Left cardiac atrium (tissue), 4 donors: ENCODE measurements around the gene MSI2. TPM values are rescaled to one million over a fixed set of nuclear protein-coding genes. Genes with fewer than 3 reads are reported as not detected.

Experiments used
- ATAC-seq, 2 donors: fragments of 200-7000 bp; cut with Tn5 transposase; one replicate each; pipeline ENCODE4 v1.9.1; 2020; ENCODE audit warnings: mild to moderate bottlenecking in 2 of 2, moderate library complexity in 2 of 2
- DNase-seq: peaks from one replicate; pipeline ENCODE4 v3.0.0-alpha.2; 2020
- intact Hi-C, 2 donors: fragments of 100-400 bp; cut with DNase I; formaldehyde crosslinking; loops; one replicate each; pipeline versions ENCODE4 v1.14.1 to v1.15.1; 2022 to 2023
- total RNA-seq, 2 donors: library from RNA; stranded (reverse); fragmentation: NEBNext Ultra II Directional; extraction: Animal tissue kit (Norgen Biotek cat#: 25700); gene quantifications; one replicate each; pipeline ENCODE4 v1.2.1, GENCODE V29; 2021
- donor health status: DM: no; HTN: yes; CAD: no.
- donor health status: DM: no; HTN: yes; CAD: no; lungs with severe emphysema.
- donor health status: DM: yes; HTN: yes; CAD: no.
- donor health status: Dilated cardiomyopathy.

Gene MSI2
- total RNA-seq, 2 donors from 2014 or later = 84.1 to 95.5 TPM

- intact Hi-C loops = loop anchor here (5.0 kb wide), 1 partner anchor 505 kb away; the partner anchor contains the start of gene CCDC182 (in 2 of the 2)
- peak; percentile 86 to 88 for ATAC-seq
- peak; percentile 29 for DNase-seq
Observed at GRCh38 chr17:57242148-57242547, 14.2 kb upstream of the MSI2 start.

GRCh38 chr17:57243171-57243622 lies 13.1 kb upstream of the MSI2 start:
- intact Hi-C loops = loop anchor here (5.0 kb wide), 1 partner anchor 504 kb away; the partner anchor contains the start of gene CCDC182 (in 2 of the 2)
- peak; percentile 68 for DNase-seq

GRCh38 chr17:57245786-57246185 lies 10.5 kb upstream of the MSI2 start:
- no peak for DNase-seq
- intact Hi-C loops = no loop called here
- ATAC-seq = no peak

More at GRCh38 chr17:57243171-57243622, 13.1 kb upstream of the MSI2 start:
- peak; percentile 57 to 83 for ATAC-seq

GRCh38 chr17:57246257-57246656 lies 10.1 kb upstream of the MSI2 start:
- intact Hi-C loops = no loop called here

GRCh38 chr17:57247261-57247660 lies 9.1 kb upstream of the MSI2 start:
- intact Hi-C loops = no loop called here
- ATAC-seq = no peak
- no peak for DNase-seq

More at GRCh38 chr17:57246257-57246656, 10.1 kb upstream of the MSI2 start:
- ATAC-seq = no peak
- DNase-seq = no peak

- intact Hi-C loops = no loop called here
- no peak for ATAC-seq
- DNase-seq = no peak
Observed at GRCh38 chr17:57247913-57248312, 8.4 kb upstream of the MSI2 start.

- intact Hi-C loops = no loop called here
- DNase-seq (no peak), ATAC-seq (no peak)
Observed at GRCh38 chr17:57249520-57249919, 6.8 kb upstream of the MSI2 start.

- DNase-seq (no peak), ATAC-seq (no peak)
- intact Hi-C loops = loop anchor here in 1 of 2 donors (10.0 kb wide), 1 partner anchor 414 kb away; no protein-coding TSS in a partner anchor
Observed at GRCh38 chr17:57251211-57251787, 5.0 kb upstream of the MSI2 start.

- ATAC-seq = no peak
- no peak for DNase-seq
- intact Hi-C loops = loop anchor here in 1 of 2 donors (10.0 kb wide), 1 partner anchor 411 kb away; no protein-coding TSS in a partner anchor
Observed at GRCh38 chr17:57253362-57254065, 2.8 kb upstream of the MSI2 start.

GRCh38 chr17:57255182-57255775 lies 1.0 kb upstream of the MSI2 start:
- DNase-seq (no peak), ATAC-seq (no peak)
- intact Hi-C loops = loop anchor here in 1 of 2 donors (10.0 kb wide), 1 partner anchor 410 kb away; no protein-coding TSS in a partner anchor

- ATAC-seq (peak; percentile 21 to 24), DNase-seq (no peak)
- intact Hi-C loops = loop anchor here in 1 of 2 donors (10.0 kb wide), 1 partner anchor 408 kb away; no protein-coding TSS in a partner anchor
Observed at GRCh38 chr17:57256708-57257112, 387 bp downstream of the MSI2 start.

- intact Hi-C loops = loop anchor here in 1 of 2 donors (10.0 kb wide), 1 partner anchor 407 kb away; no protein-coding TSS in a partner anchor
- ATAC-seq = no peak
- DNase-seq = no peak
Observed at GRCh38 chr17:57257195-57257894, 1.0 kb downstream of the MSI2 start.

GRCh38 chr17:57257895-57258851 lies 1.9 kb downstream of the MSI2 start:
- ATAC-seq (no peak), DNase-seq (no peak)
- intact Hi-C loops = loop anchor here in 1 of 2 donors (10.0 kb wide), 1 partner anchor 407 kb away; no protein-coding TSS in a partner anchor

- ATAC-seq (no peak), DNase-seq (no peak)
- intact Hi-C loops = loop anchor here in 1 of 2 donors (10.0 kb wide), 1 partner anchor 405 kb away; no protein-coding TSS in a partner anchor
Observed at GRCh38 chr17:57259306-57259705, 3.0 kb downstream of the MSI2 start.

- no peak for ATAC-seq
- no peak for DNase-seq
- intact Hi-C loops = loop anchor here in 1 of 2 donors (10.0 kb wide), 1 partner anchor 405 kb away; no protein-coding TSS in a partner anchor
Observed at GRCh38 chr17:57259817-57260216, 3.5 kb downstream of the MSI2 start.

GRCh38 chr17:57260325-57261083 lies 4.2 kb downstream of the MSI2 start:
- intact Hi-C loops = no loop called here
- ATAC-seq (no peak), DNase-seq (no peak)

GRCh38 chr17:57261084-57261461 lies 4.8 kb downstream of the MSI2 start:
- ATAC-seq (no peak), DNase-seq (no peak)
- intact Hi-C loops = no loop called here
